GM23248 (cell line): ENCODE data around the gene OPTC.

Experiments used
- EZH2 ChIP-seq: fragments of 200-600 bp; sonication (generic); IDR thresholded peaks from 2 replicates; pipeline ENCODE4 v1.6.1; 2018; ENCODE audit warnings: antibody characterized with exemption, mild to moderate bottlenecking; ENCODE audit not compliant: insufficient read depth, poor library complexity, severe bottlenecking
- EZH2phosphoT487 ChIP-seq: fragments of 200-600 bp; sonication (generic); IDR thresholded peaks from 2 replicates; pipeline ENCODE4 v1.6.1; 2018; ENCODE audit warnings: antibody characterized with exemption, moderate library complexity, mild to moderate bottlenecking, low read depth; ENCODE audit not compliant: insufficient read depth

- TF ChIP-seq EZH2phosphoT487, result no peak
- no peak for TF ChIP-seq EZH2
These were observed 27.9 kb downstream of the OPTC start for GRCh38 chr1:203521812-203522211.
